WTC11 (cell line): ENCODE data around the gene MATR3.

Experiments used
- CREB1 ChIP-seq: sonication (generic); formaldehyde crosslinking; IDR thresholded peaks from 2 replicates; pipeline ENCODE4 v1.8.0; 2023; ENCODE audit warnings: mild to moderate bottlenecking, missing genetic modification reagents
- CREM ChIP-seq: sonication (generic); formaldehyde crosslinking; IDR thresholded peaks from 2 replicates; pipeline ENCODE4 v1.8.1; 2022; ENCODE audit warnings: mild to moderate bottlenecking, missing genetic modification reagents, moderate library complexity
- ELF4 ChIP-seq: sonication (generic); formaldehyde crosslinking; IDR thresholded peaks from 2 replicates; pipeline ENCODE4 v1.8.1; 2022; ENCODE audit warnings: low read depth, mild to moderate bottlenecking, moderate library complexity, missing genetic modification reagents
- JUN ChIP-seq: sonication (generic); formaldehyde crosslinking; IDR thresholded peaks from 2 replicates; pipeline ENCODE4 v1.8.0; 2023; ENCODE audit warnings: mild to moderate bottlenecking, missing genetic modification reagents
- KAT7 ChIP-seq: sonication (generic); formaldehyde crosslinking; IDR thresholded peaks from 2 replicates; pipeline ENCODE4 v1.8.1; 2023; ENCODE audit warnings: missing genetic modification reagents, mild to moderate bottlenecking, borderline replicate concordance
- NR3C1 ChIP-seq: sonication (generic); formaldehyde crosslinking; conservative IDR thresholded peaks from 2 replicates; pipeline ENCODE4 v1.8.1; 2023; ENCODE audit warnings: low read depth, mild to moderate bottlenecking, missing genetic modification reagents
- SOX15 ChIP-seq: fragments of 250-450 bp; sonication (Bioruptor Pico); IDR thresholded peaks from 2 replicates; pipeline ENCODE4 v1.9.0; 2021; ENCODE audit warnings: mild to moderate bottlenecking
- TCF7 ChIP-seq: sonication (generic); formaldehyde crosslinking; IDR thresholded peaks from 2 replicates; pipeline ENCODE4 v1.8.0; 2022; ENCODE audit warnings: mild to moderate bottlenecking, low read depth, missing genetic modification reagents, moderate library complexity
- TEAD4 ChIP-seq: sonication (generic); formaldehyde crosslinking; IDR thresholded peaks from 2 replicates; pipeline ENCODE4 v1.8.0; 2022; ENCODE audit warnings: mild to moderate bottlenecking, missing genetic modification reagents
- TP53 ChIP-seq: sonication (generic); formaldehyde crosslinking; IDR thresholded peaks from 2 replicates; pipeline ENCODE4 v1.8.1; 2023; ENCODE audit warnings: mild to moderate bottlenecking, missing genetic modification reagents
- USF2 ChIP-seq: sonication (generic); formaldehyde crosslinking; IDR thresholded peaks from 2 replicates; pipeline ENCODE4 v1.8.1; 2023; ENCODE audit warnings: mild to moderate bottlenecking, missing genetic modification reagents, moderate library complexity
- ZNF263 ChIP-seq: sonication (generic); formaldehyde crosslinking; IDR thresholded peaks from 2 replicates; pipeline ENCODE4 v1.8.1; 2022; ENCODE audit warnings: low read depth, mild to moderate bottlenecking, moderate library complexity, missing genetic modification reagents
- TF ChIP-seq, protein P1 (sequence below): fragments of 200-600 bp; IDR thresholded peaks from 2 replicates; pipeline ENCODE4 v1.8.0; 2022; ENCODE audit warnings: antibody characterized with exemption

GRCh38 chr5:139315056-139315615, 21.6 kb downstream of the MATR3 start:
- TF ChIP-seq, protein P1, sequence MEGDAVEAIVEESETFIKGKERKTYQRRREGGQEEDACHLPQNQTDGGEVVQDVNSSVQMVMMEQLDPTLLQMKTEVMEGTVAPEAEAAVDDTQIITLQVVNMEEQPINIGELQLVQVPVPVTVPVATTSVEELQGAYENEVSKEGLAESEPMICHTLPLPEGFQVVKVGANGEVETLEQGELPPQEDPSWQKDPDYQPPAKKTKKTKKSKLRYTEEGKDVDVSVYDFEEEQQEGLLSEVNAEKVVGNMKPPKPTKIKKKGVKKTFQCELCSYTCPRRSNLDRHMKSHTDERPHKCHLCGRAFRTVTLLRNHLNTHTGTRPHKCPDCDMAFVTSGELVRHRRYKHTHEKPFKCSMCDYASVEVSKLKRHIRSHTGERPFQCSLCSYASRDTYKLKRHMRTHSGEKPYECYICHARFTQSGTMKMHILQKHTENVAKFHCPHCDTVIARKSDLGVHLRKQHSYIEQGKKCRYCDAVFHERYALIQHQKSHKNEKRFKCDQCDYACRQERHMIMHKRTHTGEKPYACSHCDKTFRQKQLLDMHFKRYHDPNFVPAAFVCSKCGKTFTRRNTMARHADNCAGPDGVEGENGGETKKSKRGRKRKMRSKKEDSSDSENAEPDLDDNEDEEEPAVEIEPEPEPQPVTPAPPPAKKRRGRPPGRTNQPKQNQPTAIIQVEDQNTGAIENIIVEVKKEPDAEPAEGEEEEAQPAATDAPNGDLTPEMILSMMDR: no peak
- TF ChIP-seq ELF4 (CRISPR knock-in tag) (no peak), TCF7 (CRISPR knock-in tag) (no peak), KAT7 (no peak), TP53 (CRISPR knock-in tag) (no peak), ZNF263 (CRISPR knock-in tag) (no peak), NR3C1 (no peak), CREM (CRISPR knock-in tag) (no peak), SOX15 (CRISPR knock-in tag) (no peak), TEAD4 (no peak), USF2 (CRISPR knock-in tag) (no peak), CREB1 (CRISPR knock-in tag) (no peak), JUN (no peak)
